ENCODE data around the gene ABHD10.

DNA sequence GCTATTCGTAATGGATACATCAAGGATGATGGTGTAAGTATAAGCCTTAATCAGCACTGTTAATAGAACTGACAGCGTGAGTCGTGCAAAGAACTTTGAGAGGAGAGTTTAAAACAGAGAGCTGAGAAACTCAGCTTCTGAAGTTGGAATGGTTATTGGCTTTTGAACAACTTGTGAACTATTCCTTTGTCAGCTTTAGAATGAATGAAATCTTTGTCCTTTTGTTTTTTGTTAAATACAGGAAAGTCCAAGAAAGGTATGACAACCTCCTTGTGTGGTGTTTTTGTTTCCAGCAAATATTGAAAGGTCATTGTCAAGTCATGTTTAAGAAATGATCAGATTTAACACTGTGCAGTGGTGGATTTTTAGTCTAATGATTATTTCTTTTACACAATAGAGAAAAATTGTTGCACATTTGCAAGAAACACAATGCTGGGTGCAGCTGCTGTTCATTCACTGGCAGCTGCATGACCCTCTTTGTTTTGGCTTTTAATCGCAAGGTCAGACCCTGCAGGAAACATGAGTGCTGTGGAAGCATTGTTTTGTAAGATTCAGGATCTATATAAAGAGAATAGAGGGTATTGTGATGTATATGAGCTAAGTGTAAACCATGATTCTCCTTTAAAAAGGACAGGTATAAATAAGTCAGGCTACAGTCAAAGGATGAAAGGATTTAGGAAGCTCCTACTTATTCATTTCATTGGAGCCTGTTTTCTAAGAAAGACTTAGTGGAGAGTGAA, 21.7 kb upstream of the ABHD10 start:
- TF ChIP-seq CTCF (conservative IDR thresholded peaks at IDR 0.05; ENCODE audit: low read depth, low read length) (no peak), EZH2 (IDR thresholded peaks at IDR 0.05; ENCODE audit: low read length, unreplicated experiment) (no peak)

Measured in PC-3 (cell line).